Stimulated activated CD4-positive, alpha-beta T cell treated with anti-CD3 and anti-CD28 coated beads, Interleukin-2, amount 100 ng/mL, for 24 hours (primary cell): ENCODE results near the gene TEX53.
A peak's percentile ranks its signal among the peaks of the same experiment; 100 is the strongest.

Experiments used
- DNase-seq, 2 donors: peaks; one replicate each; pipeline ENCODE4 v3.0.0-alpha.2; 2020

TEX53 gene

GRCh38 chr9:114633438-114634089, 24.0 kb downstream of the TEX53 start:
- no peak for DNase-seq

GRCh38 chr9:114631166-114631565, 26.4 kb downstream of the TEX53 start:
- DNase-seq: no peak

GRCh38 chr9:114629563-114630090, 28.0 kb downstream of the TEX53 start:
- no peak for DNase-seq

GRCh38 chr9:114627553-114627952, 30.1 kb downstream of the TEX53 start:
- DNase-seq: no peak

- DNase-seq: no peak
Measured at GRCh38 chr9:114626415-114627020, 31.1 kb downstream of the TEX53 start.

GRCh38 chr9:114624677-114625076, 32.9 kb downstream of the TEX53 start:
- DNase-seq: no peak

GRCh38 chr9:114621975-114622609, 35.5 kb downstream of the TEX53 start:
- DNase-seq: no peak

GRCh38 chr9:114621561-114621960, 36.0 kb downstream of the TEX53 start:
- no peak for DNase-seq

- DNase-seq: no peak
Measured at GRCh38 chr9:114619191-114619761, 38.3 kb downstream of the TEX53 start.

GRCh38 chr9:114616684-114617520, 40.7 kb downstream of the TEX53 start:
- peak in 1 of 2 donors; percentile 12 for DNase-seq

- DNase-seq: no peak
Measured at GRCh38 chr9:114614373-114614772, 43.2 kb downstream of the TEX53 start.

- DNase-seq: no peak
Measured at GRCh38 chr9:114613919-114614318, 43.7 kb downstream of the TEX53 start.

- no peak for DNase-seq
Measured at GRCh38 chr9:114613087-114613486, 44.5 kb downstream of the TEX53 start.

- DNase-seq: peak; percentile 7 to 26
Measured at GRCh38 chr9:114612272-114612923, 45.2 kb downstream of the TEX53 start.

GRCh38 chr9:114611516-114612271, 45.9 kb downstream of the TEX53 start:
- DNase-seq: peak; percentile 54 to 62

GRCh38 chr9:114608525-114608796, 49.1 kb downstream of the TEX53 start:
- no peak for DNase-seq

- no peak for DNase-seq
Measured at GRCh38 chr9:114607671-114608524, 49.7 kb downstream of the TEX53 start.

- DNase-seq: no peak
Measured at GRCh38 chr9:114606597-114607207, 50.9 kb downstream of the TEX53 start.
